GM19328 (cell line): ENCODE data around the gene OXLD1.

Experiments used
- ATAC-seq: cut with Tn5 transposase; IDR thresholded peaks from one replicate; pipeline ENCODE4 v1.9.1; 2021; ENCODE audit warnings: mild to moderate bottlenecking, moderate library complexity; ENCODE audit not compliant: unreplicated experiment

OXLD1 gene

DNA sequence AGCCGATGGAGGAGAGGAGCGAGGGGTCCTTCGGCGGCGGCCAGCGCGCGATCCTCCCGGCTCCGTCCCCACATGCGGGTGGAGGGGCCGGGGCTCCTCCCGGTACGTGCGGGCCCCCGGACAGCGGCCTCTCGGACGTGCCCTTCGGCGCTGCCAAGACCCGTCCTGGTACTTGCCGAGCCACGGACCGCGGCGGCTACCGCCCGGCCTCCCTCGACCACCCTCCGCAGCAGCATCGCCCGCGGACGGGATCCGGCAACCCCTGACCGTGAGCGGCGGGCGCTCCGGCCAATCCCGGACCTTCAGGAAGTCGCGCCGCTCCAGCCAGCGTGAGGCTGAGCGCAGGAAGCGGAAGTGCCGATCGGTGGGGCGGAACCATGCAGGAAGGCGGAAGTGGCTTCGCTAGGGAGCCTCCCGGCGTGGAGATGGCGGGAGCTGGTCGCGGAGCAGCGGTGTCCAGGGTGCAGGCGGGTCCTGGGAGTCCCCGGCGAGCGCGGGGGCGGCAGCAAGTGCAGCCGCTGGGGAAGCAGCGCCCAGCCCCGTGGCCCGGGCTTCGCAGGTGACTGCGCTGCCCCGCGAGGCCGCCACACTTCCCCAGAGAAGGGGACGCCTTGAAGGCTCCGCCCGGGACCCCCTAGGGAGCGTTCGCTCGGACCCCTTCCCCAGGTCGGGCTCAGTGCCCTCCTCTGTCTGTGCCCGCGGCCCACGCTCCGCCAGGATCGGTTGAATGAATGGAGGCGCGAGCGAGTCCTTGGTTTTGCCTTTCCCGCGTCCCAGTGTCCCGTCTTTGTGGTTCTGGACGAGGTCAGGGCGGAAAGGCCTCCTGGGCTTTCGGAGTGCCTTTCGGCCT, at the start of gene OXLD1, which contains the start of gene CCDC137:
TSS of gene OXLD1 (minus strand) at position 264 of the 850 bp plus-strand sequence. CDS start at position 236, 28 bp downstream.
TSS of gene CCDC137 (plus strand) at position 396 of the 850 bp plus-strand sequence. CDS start at position 426, 30 bp downstream.
- ATAC-seq = peak; percentile 92

DNA sequence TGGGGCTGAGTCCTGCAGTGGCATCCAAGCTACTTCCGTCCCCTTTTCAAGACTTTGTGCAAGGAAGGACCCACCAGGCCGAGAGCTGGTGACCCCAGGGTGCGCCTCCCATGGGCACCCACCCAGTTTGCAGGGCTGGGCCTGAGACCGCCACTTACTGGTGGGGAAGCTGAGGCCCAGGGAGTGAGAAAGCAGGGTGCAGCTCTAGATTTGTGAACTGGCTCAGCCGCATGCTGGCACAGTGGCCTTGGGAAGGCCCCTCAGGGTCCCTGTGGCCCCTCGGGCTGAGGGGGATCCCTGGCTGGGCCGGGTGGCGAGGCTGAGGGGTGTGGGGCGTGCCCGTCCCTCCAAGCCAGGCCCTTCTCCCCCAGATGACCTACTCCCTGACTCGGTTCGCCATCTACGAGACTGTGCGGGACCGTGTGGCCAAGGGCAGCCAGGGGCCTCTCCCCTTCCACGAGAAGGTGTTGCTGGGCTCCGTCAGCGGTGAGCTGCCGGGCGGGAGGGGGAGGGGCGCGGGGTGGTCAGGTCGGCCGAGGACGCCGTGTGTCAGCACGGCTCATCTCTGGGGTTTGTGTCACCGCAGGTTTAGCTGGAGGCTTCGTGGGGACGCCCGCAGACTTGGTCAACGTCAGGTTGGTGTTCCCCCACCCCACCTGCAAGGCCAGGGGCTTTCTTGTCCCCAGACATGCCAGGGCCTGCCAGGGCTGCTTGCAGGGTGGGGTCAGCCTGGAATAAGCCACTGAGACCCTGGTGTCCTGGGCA, 48.9 kb upstream of the OXLD1 start:
- no peak for ATAC-seq

DNA sequence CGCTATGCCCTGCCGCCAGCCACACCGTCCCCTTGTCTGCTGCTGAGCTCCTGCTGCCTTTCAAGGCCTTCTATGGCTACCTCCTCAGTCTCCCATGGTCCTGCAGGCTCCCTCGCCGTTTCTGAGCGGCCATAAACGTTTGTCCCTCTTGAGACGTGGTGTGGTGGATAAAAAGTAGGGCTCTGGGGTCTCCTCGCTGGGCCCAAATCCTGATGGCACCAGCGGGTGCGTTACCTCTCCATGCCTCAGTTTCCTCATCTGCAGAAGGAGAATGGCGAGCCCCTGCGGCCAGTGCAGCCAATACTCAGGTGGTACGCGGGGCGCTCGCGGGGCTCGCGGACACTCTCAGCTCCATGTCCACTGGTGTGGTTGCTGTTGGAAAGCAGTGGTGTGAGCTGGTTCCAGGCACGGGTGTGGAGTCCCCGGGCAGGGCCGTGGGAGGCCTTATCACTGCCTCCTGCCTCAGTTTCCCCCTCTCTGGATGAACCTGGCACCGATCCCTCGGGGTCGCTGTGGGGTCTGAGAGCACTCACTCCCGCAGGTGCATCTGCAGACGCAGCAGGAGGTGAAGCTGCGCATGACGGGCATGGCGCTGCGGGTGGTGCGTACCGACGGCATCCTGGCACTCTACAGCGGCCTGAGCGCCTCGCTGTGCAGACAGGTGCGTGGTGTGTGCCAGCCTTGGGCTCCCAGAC, 48.2 kb upstream of the OXLD1 start:
- ATAC-seq = no peak

DNA sequence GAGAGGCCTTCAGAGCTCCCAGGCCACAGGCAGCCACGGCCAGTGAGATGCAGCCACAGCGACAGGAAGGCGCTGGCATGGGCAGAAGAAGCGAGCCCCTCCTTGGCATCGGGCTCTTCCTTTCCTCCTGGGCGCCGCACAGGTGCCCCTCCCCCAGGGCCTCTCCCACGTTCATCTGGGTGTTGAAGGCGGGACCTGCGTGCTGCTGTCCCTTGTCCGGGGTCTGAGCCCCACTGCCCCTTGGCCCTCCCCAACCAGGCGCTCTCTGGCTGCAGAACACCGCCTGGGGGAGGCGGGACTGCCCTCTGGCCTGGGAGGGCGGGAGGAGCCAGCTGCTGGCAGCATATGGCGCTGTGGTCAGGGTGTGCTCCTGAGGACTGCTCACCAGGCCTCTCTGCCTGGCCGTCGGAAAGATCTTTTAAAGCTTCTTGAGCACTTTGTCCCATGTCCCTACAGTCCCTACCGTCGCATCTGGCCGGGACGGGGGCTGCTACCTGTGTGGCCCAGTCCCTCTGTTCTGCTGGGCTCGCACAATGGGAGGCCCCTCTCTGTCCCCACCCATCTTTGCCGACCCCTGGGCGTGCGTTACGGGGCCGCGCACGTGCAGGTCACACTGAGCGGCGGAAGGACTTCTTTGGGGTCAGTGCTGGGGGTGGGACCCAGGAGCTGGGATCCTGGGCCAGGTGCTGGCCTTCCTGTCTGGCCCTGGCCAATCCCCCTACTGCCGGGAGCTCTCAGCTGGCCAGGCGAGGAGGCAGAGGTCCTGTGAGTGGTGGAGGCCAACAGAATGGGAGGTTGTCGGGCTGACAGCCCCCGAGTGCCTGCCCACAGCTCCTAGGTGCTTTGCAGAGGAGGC, 47.4 kb upstream of the OXLD1 start:
- no peak for ATAC-seq

DNA sequence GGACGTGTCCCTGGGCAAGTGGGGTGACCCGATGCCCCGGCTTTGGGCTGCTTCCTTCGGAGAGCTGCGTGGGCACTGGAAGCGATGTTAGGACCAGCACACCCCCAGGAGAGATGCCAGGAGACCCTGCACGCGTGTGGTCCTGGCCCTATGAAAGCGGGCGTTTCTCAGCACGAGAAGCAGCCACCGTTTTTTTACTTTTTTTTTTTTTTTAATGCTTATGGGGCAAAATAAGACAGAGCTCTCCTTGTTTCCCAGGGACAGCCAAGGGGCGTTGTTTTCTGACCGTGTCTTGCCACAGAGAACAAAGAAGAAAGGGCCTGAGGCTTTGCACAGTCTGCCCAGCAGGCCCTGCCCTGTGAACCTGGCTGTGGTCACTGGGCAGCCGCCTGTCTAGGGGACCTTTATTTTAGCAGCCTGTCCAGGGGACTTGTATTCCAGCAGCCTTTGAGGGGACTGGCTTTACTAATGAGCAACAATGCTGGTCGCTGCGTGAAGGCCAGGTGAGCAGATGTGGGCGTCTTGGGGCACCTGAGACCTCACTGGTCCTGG, 46.7 kb upstream of the OXLD1 start:
- ATAC-seq = no peak

DNA sequence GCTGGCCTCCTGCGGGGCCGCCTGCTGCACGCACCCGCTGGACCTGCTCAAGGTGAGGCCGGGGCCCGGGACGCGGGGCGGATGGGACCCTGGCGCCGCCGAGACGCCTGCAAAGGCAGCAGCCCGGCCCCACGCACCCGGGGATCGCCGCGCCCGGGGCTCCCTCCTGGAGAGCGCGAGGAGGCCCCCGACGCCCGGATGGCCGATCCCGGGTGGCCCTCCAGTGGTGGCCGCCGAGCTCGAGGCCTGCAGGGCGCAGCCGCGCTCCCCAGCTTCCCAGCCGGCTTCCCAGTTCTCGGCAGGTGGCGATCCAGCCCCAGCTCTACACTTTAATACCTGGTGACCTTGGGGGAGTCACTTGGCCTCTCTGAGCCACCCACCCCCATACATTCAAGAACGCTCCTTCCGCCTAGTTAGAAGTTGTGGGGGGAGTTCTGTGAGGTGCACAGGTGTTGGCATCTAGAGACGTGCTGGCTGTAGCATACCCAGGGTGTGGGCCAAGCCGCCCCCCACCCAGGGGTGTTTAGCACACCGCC, 46.1 kb upstream of the OXLD1 start:
- ATAC-seq = no peak

DNA sequence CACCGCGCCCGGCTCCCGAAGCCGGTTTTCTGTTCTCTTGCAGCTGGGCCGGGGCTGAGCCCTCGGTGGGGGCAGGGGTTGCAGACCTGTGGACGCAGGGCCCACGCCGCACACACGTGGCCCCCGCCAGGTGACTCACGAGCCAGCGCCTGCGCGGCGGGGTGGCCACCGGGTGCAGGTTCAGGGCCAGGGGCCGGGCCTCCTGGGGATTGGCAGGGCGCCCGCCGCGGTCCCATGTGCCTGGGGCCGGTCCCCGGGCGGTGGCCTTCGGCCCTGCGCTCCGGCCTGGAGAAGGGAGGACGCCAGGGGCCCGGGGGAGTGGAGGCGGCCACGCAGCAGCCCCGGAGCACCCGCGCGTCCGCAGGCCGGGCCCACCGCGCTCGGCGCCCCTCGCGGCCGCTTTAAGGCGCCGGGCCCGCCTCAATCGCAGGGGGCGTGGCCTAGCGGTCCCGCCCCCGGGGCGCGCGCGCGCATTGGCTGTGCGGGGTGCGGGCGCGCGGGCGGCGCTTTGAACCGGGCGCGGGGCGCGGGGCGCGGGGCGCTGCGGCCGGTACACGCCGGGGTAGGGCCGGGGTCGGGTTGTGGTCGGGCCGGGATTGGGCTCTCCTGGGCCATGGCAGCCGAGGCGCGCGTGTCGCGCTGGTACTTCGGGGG, 45.5 kb upstream of the OXLD1 start, which contains the start of gene SLC25A10:
TSS of gene SLC25A10 (plus strand) at position 471 of the 654 bp plus-strand sequence. CDS start at position 614, 143 bp downstream.
- peak; percentile 51 for ATAC-seq

DNA sequence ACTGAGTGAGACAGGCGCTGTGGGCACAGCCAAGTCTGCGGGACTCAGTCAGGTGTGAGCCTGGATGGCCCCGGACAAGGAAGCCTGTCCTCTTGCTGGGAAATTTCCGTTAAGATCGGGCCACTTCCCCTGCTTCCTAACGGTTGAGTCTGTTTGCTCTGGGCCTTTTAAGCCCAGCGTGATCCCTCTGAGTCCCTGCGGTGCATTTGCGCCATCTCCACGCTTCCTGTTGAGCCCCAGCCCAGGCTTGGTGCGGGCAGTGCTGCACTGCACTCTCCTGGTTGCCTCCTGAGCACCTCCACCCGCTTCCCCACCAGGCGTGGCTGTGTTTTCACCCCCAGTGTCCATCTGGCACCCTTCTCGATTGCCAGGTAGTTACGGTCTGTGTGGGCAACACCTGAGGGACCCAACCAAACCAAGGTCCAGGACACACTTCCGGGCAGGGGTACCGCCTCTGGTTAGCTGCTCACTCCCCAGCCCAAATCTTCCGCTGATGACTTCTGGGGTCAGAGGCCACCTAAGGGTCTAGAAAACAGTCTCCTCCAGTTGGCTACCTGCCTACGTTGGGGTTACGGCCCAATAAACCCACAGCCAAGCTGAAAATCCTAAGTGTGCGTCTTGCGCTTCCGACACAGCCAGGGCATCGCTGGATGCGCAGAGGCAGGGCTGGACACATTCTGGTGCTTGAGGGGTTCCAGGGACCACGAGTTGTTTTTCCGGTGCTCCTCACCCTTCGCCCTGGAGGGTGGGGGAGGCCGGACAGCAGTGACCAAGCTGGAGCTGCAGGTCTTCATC, 44.3 kb upstream of the OXLD1 start:
- no peak for ATAC-seq

DNA sequence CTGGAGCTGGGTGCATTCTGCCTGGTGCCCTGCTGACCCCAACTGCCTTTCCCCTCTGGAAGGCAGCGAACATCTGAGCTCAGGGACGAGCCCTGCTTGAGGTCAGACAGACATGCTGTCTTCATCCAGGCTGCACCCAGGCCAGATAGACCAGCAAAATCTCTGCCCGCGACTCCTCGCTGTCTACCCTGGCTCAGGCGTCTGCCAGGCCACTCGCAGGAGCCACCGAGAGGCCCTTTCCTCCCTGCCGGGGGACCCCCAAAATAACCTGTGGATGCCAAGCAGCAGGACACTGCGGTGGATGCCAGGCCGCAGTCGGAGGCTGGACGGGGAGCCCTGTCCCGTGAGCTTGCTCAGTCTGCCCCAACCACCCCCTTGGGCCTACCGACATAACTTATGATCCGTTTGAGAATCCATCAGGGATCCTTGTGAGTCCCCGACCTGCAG, 42.4 kb upstream of the OXLD1 start:
- ATAC-seq = no peak

DNA sequence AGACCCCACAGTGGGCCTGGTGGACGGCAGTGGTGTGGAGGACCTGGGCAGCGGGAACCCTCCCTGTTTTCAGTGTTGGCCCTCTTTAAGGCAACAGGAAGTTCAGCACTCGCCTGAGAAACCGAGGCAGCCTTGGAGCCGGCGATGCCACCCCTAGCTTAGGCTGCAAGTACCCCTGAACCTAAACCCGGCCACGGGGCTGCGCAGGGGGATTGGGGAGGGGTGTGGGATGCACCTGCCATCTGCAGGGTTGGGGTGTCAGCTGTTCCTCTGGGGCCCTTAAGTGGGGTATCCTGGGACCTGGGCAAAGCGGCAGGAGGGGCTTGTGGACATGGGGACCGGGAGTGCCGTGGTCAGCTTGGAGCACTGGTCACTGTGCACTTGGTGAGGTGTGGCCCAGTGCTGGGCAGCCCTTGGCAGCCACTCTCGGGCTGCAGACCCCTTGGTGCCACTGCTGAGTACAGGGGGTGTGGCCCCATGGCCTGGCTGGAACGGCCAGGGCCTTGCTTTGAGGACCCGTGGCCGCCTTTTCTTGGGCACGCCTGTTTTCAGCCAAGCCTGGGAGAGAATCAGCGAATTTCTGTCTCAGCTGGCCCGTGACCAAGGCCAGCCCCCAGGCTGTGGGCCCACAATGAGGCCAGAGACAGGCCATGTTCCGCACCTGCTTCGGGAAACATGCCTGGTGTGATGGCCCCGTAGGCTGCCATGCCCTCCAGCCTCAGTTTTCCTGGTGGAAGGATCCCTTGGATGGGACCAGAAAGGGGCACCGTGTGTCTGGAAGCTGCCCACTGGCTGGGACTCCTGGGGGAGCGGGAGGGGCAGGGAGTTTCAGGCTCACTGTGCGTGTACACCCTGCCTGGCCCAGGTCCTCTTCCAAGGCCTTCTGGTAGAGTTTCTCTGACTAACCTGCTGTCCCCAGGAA, 41.6 kb upstream of the OXLD1 start:
- no peak for ATAC-seq

DNA sequence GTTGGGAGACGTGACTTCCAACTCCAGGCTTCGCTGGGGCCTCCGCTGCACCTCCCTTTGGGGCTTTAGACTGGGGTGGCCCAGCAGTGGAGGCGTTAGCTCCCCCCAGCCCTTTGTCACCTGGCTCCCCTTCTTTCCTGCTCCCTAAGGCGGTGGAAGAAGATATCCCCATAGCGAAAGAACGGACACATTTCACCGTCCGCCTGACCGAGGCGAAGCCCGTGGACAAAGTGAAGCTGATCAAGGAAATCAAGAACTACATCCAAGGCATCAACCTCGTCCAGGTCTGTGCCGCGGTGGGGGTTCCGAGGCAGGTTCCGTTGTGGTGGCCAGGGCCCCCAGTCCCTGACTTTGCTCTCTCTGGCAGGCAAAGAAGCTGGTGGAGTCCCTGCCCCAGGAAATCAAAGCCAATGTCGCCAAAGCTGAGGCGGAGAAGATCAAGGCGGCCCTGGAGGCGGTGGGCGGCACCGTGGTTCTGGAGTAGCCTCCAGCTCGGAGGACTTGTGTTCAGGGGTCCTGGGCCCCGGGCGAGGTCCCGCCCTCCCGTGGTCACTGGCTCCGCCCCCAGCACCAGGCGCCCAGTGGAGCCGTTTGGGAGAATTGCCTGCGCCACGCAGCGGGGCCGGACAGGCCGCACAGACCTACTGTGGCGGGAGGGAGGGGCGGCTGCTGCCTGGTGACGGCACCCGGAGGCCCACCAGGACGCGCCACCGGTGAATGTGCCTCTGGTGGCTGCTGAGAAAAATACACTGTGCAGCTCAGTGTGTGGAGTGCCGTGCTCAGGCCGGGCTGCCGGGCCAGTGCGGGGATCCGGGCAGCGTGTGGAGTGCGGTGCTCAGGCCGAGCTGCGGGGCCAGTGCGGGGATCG, 40.6 kb upstream of the OXLD1 start:
- ATAC-seq = no peak

DNA sequence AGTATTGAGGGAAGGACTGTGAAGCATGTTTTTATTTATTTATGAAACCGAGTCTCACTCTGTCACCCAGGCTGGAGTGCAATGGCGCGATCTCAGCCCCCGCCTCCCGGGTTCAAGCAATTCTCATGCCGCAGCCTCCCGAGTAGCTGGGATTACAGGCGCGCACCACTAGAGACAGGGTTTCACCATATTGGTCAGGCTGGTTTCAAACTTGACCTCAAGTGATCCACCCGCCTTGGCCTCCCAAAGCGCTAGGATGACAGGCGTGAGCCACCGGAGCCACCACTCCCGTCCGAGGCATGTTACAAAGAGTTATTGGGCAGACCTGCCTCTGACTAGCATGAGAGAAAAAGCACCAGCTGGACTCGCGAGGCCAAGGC, 39.8 kb upstream of the OXLD1 start:
- no peak for ATAC-seq

DNA sequence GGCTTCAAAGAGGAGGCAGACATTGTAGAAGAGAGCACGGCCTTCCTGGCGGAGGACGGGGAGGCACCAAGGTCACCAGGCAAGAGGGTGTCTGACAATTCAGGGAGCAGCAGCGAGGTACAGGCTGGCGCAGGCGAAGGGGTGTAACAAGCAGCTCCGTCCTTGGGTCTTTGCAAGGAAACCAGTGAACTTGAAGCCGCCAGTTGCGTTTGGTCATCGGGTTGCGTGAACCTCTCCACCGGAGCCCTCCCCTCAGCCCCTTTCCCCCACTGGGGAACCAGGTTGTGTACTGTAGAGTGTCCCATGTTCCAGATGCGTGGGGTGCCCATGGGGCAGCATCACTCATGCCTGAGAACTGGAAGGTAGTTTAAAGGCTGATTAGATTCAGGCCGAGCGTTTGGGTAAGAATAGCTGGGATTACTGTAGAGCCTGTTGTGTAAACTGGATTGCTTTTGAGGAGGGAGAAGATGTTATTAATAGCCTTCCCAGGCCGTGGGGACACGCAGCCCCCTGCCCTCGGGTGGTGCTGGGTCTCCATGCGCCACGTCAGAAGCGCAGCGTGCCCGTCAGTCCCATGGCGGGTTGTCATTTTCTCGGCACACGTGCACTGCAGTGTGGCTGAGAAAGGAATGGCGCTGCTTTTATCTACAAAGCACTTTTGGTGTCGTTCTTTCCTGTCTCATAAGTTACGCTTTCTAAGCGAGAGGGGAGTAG, 39.3 kb upstream of the OXLD1 start:
- ATAC-seq = no peak

DNA sequence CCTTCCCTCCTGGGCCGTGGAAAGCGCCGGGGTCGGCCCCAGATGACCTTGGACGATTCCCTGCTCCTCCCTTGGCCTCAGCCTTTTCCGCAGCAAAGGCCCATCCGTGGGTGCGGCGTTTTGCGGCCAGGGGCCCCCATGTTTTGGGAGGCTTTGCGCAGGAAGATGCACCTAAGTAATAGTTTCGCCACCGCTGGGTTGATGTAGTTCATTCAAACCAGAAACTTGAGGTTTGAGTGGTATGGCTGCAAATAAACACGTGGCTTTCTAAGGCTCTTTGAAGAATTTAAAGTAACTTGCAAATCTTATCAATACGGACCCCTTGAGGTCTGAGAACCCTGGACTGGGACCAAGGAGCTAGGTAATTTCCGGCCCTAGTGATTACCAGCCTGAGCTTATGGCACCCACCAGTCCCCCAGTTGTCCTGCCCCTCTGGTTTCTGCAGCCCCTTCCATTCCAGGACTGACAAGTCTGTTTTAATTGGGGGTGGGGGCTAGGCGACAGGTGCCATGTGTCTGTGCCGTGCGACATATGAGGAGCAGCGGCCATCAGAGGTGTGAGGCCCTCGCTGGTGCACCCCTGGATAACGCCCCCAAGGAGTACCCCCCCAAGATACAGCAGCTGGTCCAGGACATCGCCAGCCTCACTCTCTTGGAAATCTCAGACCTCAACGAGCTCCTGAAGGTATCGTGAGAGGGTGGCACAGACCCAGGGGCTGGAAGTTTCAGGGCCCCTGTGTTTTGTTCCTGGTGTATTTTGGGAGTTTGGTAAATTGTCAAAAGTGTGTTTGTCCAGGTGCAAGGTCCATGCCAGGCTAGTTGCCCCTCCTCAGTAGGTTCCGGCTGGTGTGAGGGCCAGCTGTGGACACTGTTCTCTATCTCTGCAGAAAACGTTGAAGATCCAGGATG, 37.6 kb upstream of the OXLD1 start:
- ATAC-seq = no peak
